DND-41 (cell line): ENCODE data around the gene ZRANB1.

Experiments used
- ATAC-seq: fragments of 200-7000 bp; cut with Tn5 transposase; 3 replicates; pipeline ENCODE4 v1.9.1; 2021; ENCODE audit warnings: low read depth; ENCODE audit not compliant: insufficient read depth
- DNase-seq: peaks from one replicate; pipeline ENCODE4 v3.0.0-alpha.2; 2020
- H2AFZ ChIP-seq: 2 replicates; pipeline ENCODE4 v1.6.0; 2012; ENCODE audit warnings: low read depth, low read length
- H3K27ac ChIP-seq: 2 replicates; pipeline ENCODE4 v1.5.1; 2012; ENCODE audit warnings: low read length, inconsistent platforms
- H3K27me3 ChIP-seq: fragments of 200-600 bp; sonication (generic); 2 replicates; pipeline ENCODE4 v1.6.0; 2012; ENCODE audit warnings: low read length, mild to moderate bottlenecking, inconsistent platforms; ENCODE audit not compliant: insufficient read depth, poor library complexity
- H3K36me3 ChIP-seq: 2 replicates; pipeline ENCODE4 v1.5.1; 2012; ENCODE audit warnings: low read length, inconsistent platforms; ENCODE audit not compliant: insufficient read depth
- H3K4me1 ChIP-seq: 2 replicates; pipeline ENCODE4 v1.5.1; 2012; ENCODE audit warnings: mild to moderate bottlenecking, low read length; ENCODE audit not compliant: insufficient read depth
- H3K4me2 ChIP-seq: 2 replicates; pipeline ENCODE4 v1.6.0; 2012; ENCODE audit warnings: mild to moderate bottlenecking, moderate library complexity, low read length, inconsistent platforms; ENCODE audit not compliant: insufficient read depth
- H3K4me3 ChIP-seq, 2 experiments: fragments of 200-600 bp in 1 of 2; shearing (Covaris generic) in 1 of 2; 2 replicates each; pipeline ENCODE4 v1.5.1; 2012 to 2016; ENCODE audit warnings: inconsistent platforms in 2 of 2, low read length in 2 of 2, mild to moderate bottlenecking in 2 of 2, low read depth in 1 of 2, moderate library complexity in 1 of 2
- H3K79me2 ChIP-seq: 2 replicates; pipeline ENCODE4 v1.6.0; 2012; ENCODE audit warnings: low read length, inconsistent platforms; ENCODE audit not compliant: insufficient read depth
- H3K9ac ChIP-seq: 2 replicates; pipeline ENCODE4 v1.6.0; 2012; ENCODE audit warnings: low read depth, mild to moderate bottlenecking, inconsistent platforms, low read length, moderate library complexity
- H3K9me3 ChIP-seq: 2 replicates; pipeline ENCODE4 v1.5.1; 2012; ENCODE audit warnings: low read length, moderate library complexity, mild to moderate bottlenecking, inconsistent platforms; ENCODE audit not compliant: insufficient read depth, severe bottlenecking
- H4K20me1 ChIP-seq: 2 replicates; pipeline ENCODE4 v1.6.0; 2012; ENCODE audit warnings: low read length; ENCODE audit not compliant: insufficient read depth
- EZH2 ChIP-seq: IDR thresholded peaks from 3 replicates; pipeline ENCODE4 v1.6.1; 2012; ENCODE audit warnings: borderline replicate concordance, low read depth, mild to moderate bottlenecking, moderate library complexity, low read length, inconsistent platforms; ENCODE audit not compliant: severe bottlenecking
- TF ChIP-seq, protein P1 (sequence below): IDR thresholded peaks from 2 replicates; pipeline ENCODE4 v1.5.1; 2012; ENCODE audit warnings: borderline replicate concordance, low read length, moderate library complexity, mild to moderate bottlenecking; ENCODE audit not compliant: poor library complexity, severe bottlenecking; ENCODE audit errors: extremely low read depth

Gene ZRANB1

GRCh38 chr10:124903111-124903510, 38.8 kb upstream of the ZRANB1 start:
- Histone ChIP-seq H3K4me3 (no peak overlapping the region), H3K27me3 (peaks cover 8% of the 10 kb centered on the region), H3K4me1 (no peaks in the 10 kb centered on the region), H3K36me3 (no peaks in the 10 kb centered on the region), H3K4me2 (no peak overlapping the region), H2AFZ (no peak overlapping the region), H3K27ac (no peak overlapping the region), H3K9me3 (no peaks in the 10 kb centered on the region), H3K9ac (no peak overlapping the region), H4K20me1 (no peaks in the 10 kb centered on the region), H3K79me2 (no peaks in the 10 kb centered on the region)
- no peak for TF ChIP-seq EZH2
- TF ChIP-seq, protein P1, sequence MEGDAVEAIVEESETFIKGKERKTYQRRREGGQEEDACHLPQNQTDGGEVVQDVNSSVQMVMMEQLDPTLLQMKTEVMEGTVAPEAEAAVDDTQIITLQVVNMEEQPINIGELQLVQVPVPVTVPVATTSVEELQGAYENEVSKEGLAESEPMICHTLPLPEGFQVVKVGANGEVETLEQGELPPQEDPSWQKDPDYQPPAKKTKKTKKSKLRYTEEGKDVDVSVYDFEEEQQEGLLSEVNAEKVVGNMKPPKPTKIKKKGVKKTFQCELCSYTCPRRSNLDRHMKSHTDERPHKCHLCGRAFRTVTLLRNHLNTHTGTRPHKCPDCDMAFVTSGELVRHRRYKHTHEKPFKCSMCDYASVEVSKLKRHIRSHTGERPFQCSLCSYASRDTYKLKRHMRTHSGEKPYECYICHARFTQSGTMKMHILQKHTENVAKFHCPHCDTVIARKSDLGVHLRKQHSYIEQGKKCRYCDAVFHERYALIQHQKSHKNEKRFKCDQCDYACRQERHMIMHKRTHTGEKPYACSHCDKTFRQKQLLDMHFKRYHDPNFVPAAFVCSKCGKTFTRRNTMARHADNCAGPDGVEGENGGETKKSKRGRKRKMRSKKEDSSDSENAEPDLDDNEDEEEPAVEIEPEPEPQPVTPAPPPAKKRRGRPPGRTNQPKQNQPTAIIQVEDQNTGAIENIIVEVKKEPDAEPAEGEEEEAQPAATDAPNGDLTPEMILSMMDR, result no peak
- DNase-seq (no peak), ATAC-seq (no peak)

DNA sequence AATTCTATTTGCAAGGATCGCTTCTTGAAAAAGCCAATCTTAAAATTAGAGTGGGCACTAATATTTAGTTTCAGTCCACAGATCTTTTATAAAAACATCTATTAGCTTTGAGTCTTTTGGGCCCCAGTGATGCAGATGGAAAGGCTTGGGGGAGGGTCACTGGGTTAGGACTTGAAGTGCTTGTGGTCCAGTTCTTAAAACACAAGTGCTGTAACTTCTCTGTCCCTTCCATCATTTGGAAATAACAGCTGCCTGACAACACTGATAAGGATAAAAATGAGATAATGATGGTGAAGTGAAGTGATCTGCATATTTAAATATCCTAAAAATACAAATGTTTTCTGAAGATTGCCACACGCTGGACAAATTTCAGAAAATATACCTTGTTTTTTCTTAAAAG, 37.1 kb upstream of the ZRANB1 start:
- TF ChIP-seq, protein P1, result no peak
- no peaks in the 10 kb centered on the region for H3K4me1 ChIP-seq
- no peak overlapping the region for H3K27ac ChIP-seq
- H3K36me3 ChIP-seq, result no peaks in the 10 kb centered on the region
- H3K79me2 ChIP-seq, result no peaks in the 10 kb centered on the region
- no peaks in the 10 kb centered on the region for H4K20me1 ChIP-seq
- no peak overlapping the region for H3K4me3 ChIP-seq
- H3K27me3 ChIP-seq, result peaks cover 3% of the 10 kb centered on the region
- H3K9me3 ChIP-seq, result no peaks in the 10 kb centered on the region
- ATAC-seq (no peak), DNase-seq (no peak)
- H3K4me2 ChIP-seq, result no peak overlapping the region
- H3K9ac ChIP-seq, result no peak overlapping the region
- no peak overlapping the region for H2AFZ ChIP-seq

GRCh38 chr10:124906551-124907001, 35.3 kb upstream of the ZRANB1 start:
- no peaks in the 10 kb centered on the region for H3K36me3 ChIP-seq
- ATAC-seq (no peak), DNase-seq (no peak)
- H3K4me2 ChIP-seq, result no peak overlapping the region
- H3K27me3 ChIP-seq, result no peaks in the 10 kb centered on the region
- TF ChIP-seq, protein P1, result no peak
- no peak for TF ChIP-seq EZH2
- no peak overlapping the region for H3K27ac ChIP-seq
- no peaks in the 10 kb centered on the region for H4K20me1 ChIP-seq
- H3K79me2 ChIP-seq, result no peaks in the 10 kb centered on the region
- peaks cover 6% of the 10 kb centered on the region; the same call in 1 of the 2 replicates for H3K4me1 ChIP-seq
- no peaks in the 10 kb centered on the region for H3K9me3 ChIP-seq
- H2AFZ ChIP-seq, result no peak overlapping the region
- H3K9ac ChIP-seq, result no peak overlapping the region
- no peak overlapping the region for H3K4me3 ChIP-seq

- Histone ChIP-seq H4K20me1 (no peaks in the 10 kb centered on the region), H3K9me3 (no peaks in the 10 kb centered on the region), H3K79me2 (no peaks in the 10 kb centered on the region), H3K4me3 (no peak overlapping the region), H3K4me2 (no peak overlapping the region), H3K27me3 (peaks cover 3% of the 10 kb centered on the region), H3K9ac (no peak overlapping the region), H3K36me3 (no peaks in the 10 kb centered on the region), H3K4me1 (peaks cover 12% of the 10 kb centered on the region; the same call in 1 of the 2 replicates), H3K27ac (no peak overlapping the region), H2AFZ (no peak overlapping the region)
- ATAC-seq, result no peak
- TF ChIP-seq, protein P1, result no peak
- no peak for TF ChIP-seq EZH2
- DNase-seq, result no peak
Measured at GRCh38 chr10:124909563-124909962, 32.4 kb upstream of the ZRANB1 start.
